ENCODE data around the gene BEND5.
A peak's percentile ranks its signal among the peaks of the same experiment; 100 is the strongest.

BEND5 gene

GRCh38 chr1:48776393-48777218 lies at the start of gene BEND5:
TSS of gene BEND5 (minus strand) at chr1:48776891. CDS start at chr1:48776831, 60 bp downstream.
- DNase-seq: peak; percentile 56 to 78

GRCh38 chr1:48823168-48823567 lies 46.5 kb upstream of the BEND5 start:
- peak in 1 of 2 experiments; percentile 19 for DNase-seq

GRCh38 chr1:48820491-48820890 lies 43.8 kb upstream of the BEND5 start:
- DNase-seq: no peak

GRCh38 chr1:48817505-48818114 lies 40.9 kb upstream of the BEND5 start:
- peak; percentile 7 to 56 for DNase-seq

- DNase-seq: no peak
Measured at GRCh38 chr1:48810740-48811139, 34.0 kb upstream of the BEND5 start.

- DNase-seq: no peak
Measured at GRCh38 chr1:48808496-48808895, 31.8 kb upstream of the BEND5 start.

- no peak for DNase-seq
Measured at GRCh38 chr1:48807554-48808260, 31.0 kb upstream of the BEND5 start.

GRCh38 chr1:48803474-48803873 lies 26.8 kb upstream of the BEND5 start:
- DNase-seq: no peak

- DNase-seq: no peak
Measured at GRCh38 chr1:48794816-48795215, 18.1 kb upstream of the BEND5 start.

- DNase-seq: no peak
Measured at GRCh38 chr1:48793863-48794262, 17.2 kb upstream of the BEND5 start.

GRCh38 chr1:48792961-48793360 lies 16.3 kb upstream of the BEND5 start:
- peak in 1 of 2 experiments; percentile 32 for DNase-seq

GRCh38 chr1:48790397-48790796 lies 13.7 kb upstream of the BEND5 start:
- no peak for DNase-seq

- no peak for DNase-seq
Measured at GRCh38 chr1:48789903-48790302, 13.2 kb upstream of the BEND5 start.

GRCh38 chr1:48785869-48786268 lies 9.2 kb upstream of the BEND5 start:
- no peak for DNase-seq

GRCh38 chr1:48784301-48784700 lies 7.6 kb upstream of the BEND5 start:
- no peak for DNase-seq

- DNase-seq: no peak
Measured at GRCh38 chr1:48777219-48777895, 666 bp upstream of the BEND5 start.

GRCh38 chr1:48775831-48776392 lies 779 bp downstream of the BEND5 start:
- no peak for DNase-seq

- DNase-seq: no peak
Measured at GRCh38 chr1:48773133-48773532, 3.6 kb downstream of the BEND5 start.

GRCh38 chr1:48772211-48772610 lies 4.5 kb downstream of the BEND5 start:
- no peak for DNase-seq

- no peak for DNase-seq
Measured at GRCh38 chr1:48771561-48771960, 5.1 kb downstream of the BEND5 start.

- no peak for DNase-seq
Measured at GRCh38 chr1:48767975-48768510, 8.6 kb downstream of the BEND5 start.

- DNase-seq: no peak
Measured at GRCh38 chr1:48765335-48765734, 11.4 kb downstream of the BEND5 start.

GRCh38 chr1:48761986-48762385 lies 14.7 kb downstream of the BEND5 start:
- no peak for DNase-seq
